ENCODE data around the gene CTDSPL. TPM values are rescaled to one million over a fixed set of nuclear protein-coding genes. Genes with fewer than 3 reads are reported as not detected.
A peak's percentile ranks its signal among the peaks of the same experiment; 100 is the strongest.
"Not testable (repeated sequence)": the region's sequence is repeated elsewhere in the genome, so short reads cannot be mapped to it uniquely, and the experiment has no call there.

Gene CTDSPL
- total and polyA plus RNA-seq, 7 donors, result 19.1 to 69.1 (median 46.3) TPM

DNA sequence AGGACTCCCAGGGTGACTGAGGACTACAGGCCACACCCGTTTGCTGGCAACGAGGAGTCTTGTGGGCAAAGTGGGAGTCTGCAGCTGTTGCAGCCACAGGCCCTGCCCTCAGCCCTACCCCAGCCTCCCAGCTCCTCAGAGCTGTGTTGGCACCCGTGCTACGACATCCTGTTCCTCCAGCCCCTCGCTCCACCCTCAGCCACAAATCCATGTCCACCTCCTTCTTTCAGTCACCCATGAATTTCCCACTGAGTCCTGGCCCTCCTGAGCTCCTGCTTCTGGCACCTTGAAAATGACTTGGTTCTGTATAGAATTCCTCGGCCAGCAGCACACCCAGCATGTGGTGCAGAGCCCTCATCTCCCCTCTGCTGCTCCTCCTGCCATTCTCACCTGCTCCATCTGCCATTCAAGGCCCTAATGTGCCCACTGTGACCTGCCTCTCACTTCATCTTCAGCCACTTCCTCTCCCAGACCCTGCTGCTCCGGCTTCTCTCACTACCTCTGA is 108.0 kb downstream of the CTDSPL start:
- peaks cover 0 to 9% (median 6%) of the 10 kb centered on the region in 4 donors for H3K4me1 ChIP-seq
- no peaks in the 10 kb centered on the region for H3K9me3 ChIP-seq
- intact Hi-C loops (cut with DNase I), result no loop called here
- TF ChIP-seq EP300 (IDR thresholded peaks at IDR 0.05) (no peak), POLR2AphosphoS5 (IDR thresholded peaks at IDR 0.05) (no peak), POLR2A (IDR thresholded peaks at IDR 0.05) (no peak)
- TF ChIP-seq, protein P1, sequence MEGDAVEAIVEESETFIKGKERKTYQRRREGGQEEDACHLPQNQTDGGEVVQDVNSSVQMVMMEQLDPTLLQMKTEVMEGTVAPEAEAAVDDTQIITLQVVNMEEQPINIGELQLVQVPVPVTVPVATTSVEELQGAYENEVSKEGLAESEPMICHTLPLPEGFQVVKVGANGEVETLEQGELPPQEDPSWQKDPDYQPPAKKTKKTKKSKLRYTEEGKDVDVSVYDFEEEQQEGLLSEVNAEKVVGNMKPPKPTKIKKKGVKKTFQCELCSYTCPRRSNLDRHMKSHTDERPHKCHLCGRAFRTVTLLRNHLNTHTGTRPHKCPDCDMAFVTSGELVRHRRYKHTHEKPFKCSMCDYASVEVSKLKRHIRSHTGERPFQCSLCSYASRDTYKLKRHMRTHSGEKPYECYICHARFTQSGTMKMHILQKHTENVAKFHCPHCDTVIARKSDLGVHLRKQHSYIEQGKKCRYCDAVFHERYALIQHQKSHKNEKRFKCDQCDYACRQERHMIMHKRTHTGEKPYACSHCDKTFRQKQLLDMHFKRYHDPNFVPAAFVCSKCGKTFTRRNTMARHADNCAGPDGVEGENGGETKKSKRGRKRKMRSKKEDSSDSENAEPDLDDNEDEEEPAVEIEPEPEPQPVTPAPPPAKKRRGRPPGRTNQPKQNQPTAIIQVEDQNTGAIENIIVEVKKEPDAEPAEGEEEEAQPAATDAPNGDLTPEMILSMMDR (IDR thresholded peaks at IDR 0.05), result no peak
- no peak for DNase-seq
- no peak overlapping the region for H3K4me3 ChIP-seq
- H3K27me3 ChIP-seq, result no peaks in the 10 kb centered on the region
- 48 to 69% methylated on average over 7 of the region's 7 CpGs for WGBS, 2 donors
- peaks cover 4 to 40% (median 15%) of the 10 kb centered on the region in 4 donors for H3K36me3 ChIP-seq
- no peak overlapping the region for H3K27ac ChIP-seq

DNA sequence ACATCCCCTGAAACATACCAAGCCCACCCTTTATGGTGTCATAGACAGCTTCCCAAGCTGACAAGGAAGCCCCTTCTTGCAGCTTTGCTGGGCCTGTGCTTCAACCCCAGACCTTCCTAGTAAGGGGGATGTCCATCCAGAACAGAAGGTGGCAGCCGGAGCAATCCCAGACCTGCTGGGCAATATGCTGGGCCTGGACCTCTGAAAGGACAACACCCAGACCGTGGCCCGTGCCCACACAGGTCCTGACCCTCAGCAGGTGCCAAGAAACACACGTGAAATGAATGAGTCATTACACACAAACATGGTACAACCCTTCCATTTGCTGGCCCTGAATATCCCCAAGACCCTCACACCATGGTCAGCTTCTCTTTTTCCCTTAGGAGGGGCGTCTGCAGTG is 109.1 kb downstream of the CTDSPL start:
- Histone ChIP-seq H3K9me3 (no peaks in the 10 kb centered on the region), H3K27me3 (no peaks in the 10 kb centered on the region), H3K27ac (no peak overlapping the region), H3K4me3 (no peak overlapping the region), H3K4me1 (peaks cover 0 to 7% (median 5%) of the 10 kb centered on the region in 4 donors), H3K36me3 (peaks cover 6 to 40% (median 15%) of the 10 kb centered on the region in 4 donors)
- TF ChIP-seq, protein P1 (IDR thresholded peaks at IDR 0.05), result no peak
- TF ChIP-seq POLR2A (IDR thresholded peaks at IDR 0.05), result no peak
- no peak for TF ChIP-seq EP300 (IDR thresholded peaks at IDR 0.05)
- TF ChIP-seq POLR2AphosphoS5 (IDR thresholded peaks at IDR 0.05), result no peak
- 79 to 92% methylated on average over 5 of the region's 5 CpGs for WGBS, 2 donors
- intact Hi-C loops (cut with DNase I), result no loop called here
- no peak for DNase-seq

DNA sequence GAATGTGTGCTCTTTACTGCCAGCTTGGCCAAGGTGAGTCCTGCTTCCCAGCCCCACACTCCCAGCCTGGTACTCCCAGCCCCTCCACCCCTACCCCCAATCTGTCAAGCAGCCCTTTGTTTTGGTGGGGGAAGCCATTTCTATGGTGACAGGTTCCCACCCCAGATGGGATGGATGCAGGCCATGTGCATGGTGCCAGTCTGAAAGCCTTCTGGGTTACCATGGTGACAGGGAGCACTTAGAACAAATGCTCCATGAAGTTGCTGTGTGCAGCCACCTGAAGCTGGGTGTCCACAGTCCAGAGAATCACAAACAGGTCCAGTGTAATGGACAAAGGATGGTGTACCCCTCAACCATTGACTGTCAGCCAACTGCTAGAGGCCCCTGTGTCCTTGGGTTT is 109.8 kb downstream of the CTDSPL start:
- intact Hi-C loops (cut with DNase I), result no loop called here
- Histone ChIP-seq H3K4me3 (no peak overlapping the region), H3K4me1 (peaks cover 0 to 7% (median 5%) of the 10 kb centered on the region in 4 donors), H3K9me3 (no peaks in the 10 kb centered on the region), H3K27ac (no peak overlapping the region), H3K36me3 (peaks cover 6 to 46% (median 20%) of the 10 kb centered on the region in 4 donors), H3K27me3 (no peaks in the 10 kb centered on the region)
- DNase-seq, result no peak
- TF ChIP-seq POLR2A (IDR thresholded peaks at IDR 0.05), result no peak
- no peak for TF ChIP-seq POLR2AphosphoS5 (IDR thresholded peaks at IDR 0.05)
- TF ChIP-seq, protein P1 (IDR thresholded peaks at IDR 0.05), result no peak
- TF ChIP-seq EP300 (IDR thresholded peaks at IDR 0.05), result no peak

DNA sequence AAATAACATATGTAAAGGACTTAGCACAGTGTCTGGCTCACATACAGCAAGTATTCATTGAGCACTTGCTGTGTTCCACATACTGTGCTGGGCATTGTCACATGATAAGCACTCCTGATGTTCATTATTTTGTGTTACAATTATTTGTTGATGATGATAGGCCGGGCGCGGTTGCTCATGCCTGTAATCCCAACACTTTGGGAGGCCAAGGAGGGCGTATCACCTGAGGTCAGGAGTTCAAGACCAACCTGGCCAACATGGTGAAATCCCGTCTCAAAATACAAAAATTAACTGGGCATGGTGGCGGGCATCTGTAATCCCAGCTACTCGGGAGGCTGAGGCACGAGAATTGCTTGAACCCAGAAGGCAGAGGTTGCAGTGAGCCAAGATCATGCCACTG is 110.4 kb downstream of the CTDSPL start:
- H3K9me3 ChIP-seq; DNase-seq; H3K4me3 ChIP-seq; H3K27ac ChIP-seq; intact Hi-C loops (cut with DNase I); H3K4me1 ChIP-seq; H3K27me3 ChIP-seq: not testable (repeated sequence)
- H3K36me3 ChIP-seq, result peaks cover 10 to 52% (median 24%) of the 10 kb centered on the region in 4 donors
- WGBS, 2 donors, result 82 to 94% methylated on average over 8 of the region's 8 CpGs

DNA sequence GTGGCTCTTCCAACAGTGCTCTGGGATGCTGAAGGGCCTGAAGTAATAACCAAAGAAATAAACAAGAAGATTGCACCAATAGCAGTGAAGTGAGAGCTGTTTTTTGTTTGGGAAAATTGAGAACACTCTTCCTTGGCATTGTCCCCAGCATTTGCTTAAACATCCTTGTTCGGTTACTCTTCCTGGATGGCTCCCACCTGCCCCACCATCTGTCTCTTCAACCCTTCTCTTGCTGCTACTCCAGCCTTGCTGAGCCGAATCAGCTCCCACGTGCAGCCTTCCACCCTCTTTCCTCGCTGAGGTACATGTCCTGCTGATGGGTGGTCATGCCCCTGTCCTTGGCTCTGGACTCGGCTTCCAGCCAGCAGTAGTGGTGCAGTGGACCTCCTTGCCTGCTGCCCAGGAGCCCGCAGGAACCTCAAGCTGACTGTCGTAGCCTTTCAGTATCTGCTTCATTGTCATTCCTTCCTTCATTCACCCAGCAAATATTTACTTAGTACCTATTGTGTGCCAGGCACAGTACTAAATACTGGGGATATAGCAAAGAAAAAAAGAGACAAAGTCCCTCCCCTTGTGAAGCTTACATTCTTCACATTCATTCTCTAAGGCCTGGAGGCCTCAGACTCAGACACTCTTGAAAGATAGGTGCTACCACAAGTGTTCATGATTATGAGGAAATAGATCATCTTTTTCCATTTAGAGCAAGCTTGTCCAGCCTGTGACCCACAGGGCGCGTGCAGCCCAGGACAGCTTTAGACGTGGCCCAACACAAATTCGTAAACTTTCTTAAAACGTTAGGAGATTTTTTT is 111.8 kb downstream of the CTDSPL start:
- Histone ChIP-seq H3K27ac (no peak overlapping the region), H3K4me1 (no peaks in the 10 kb centered on the region), H3K4me3 (no peak overlapping the region), H3K9me3 (no peaks in the 10 kb centered on the region), H3K27me3 (no peaks in the 10 kb centered on the region), H3K36me3 (peaks cover 10 to 60% (median 24%) of the 10 kb centered on the region in 4 donors)
- DNase-seq, result peak; percentile 84
- no peak for TF ChIP-seq POLR2A (IDR thresholded peaks at IDR 0.05)
- TF ChIP-seq, protein P1 (IDR thresholded peaks at IDR 0.05), result no peak
- no peak for TF ChIP-seq EP300 (IDR thresholded peaks at IDR 0.05)
- TF ChIP-seq POLR2AphosphoS5 (IDR thresholded peaks at IDR 0.05), result no peak
- WGBS, 2 donors, result 72 to 78% methylated on average over 12 of the region's 12 CpGs
- intact Hi-C loops (cut with DNase I), result no loop called here

Measured in sigmoid colon (tissue), 7 donors.